Measurements from ENCODE around the gene CHERP. TPM values are rescaled to one million over a fixed set of nuclear protein-coding genes. Genes with fewer than 3 reads are reported as not detected.
"Not testable (repeated sequence)": the region's sequence is repeated elsewhere in the genome, so short reads cannot be mapped to it uniquely, and the experiment has no call there.

CHERP gene
- total RNA-seq, 2 donors from 2014 or later: 4.3 to 8.0 TPM

DNA sequence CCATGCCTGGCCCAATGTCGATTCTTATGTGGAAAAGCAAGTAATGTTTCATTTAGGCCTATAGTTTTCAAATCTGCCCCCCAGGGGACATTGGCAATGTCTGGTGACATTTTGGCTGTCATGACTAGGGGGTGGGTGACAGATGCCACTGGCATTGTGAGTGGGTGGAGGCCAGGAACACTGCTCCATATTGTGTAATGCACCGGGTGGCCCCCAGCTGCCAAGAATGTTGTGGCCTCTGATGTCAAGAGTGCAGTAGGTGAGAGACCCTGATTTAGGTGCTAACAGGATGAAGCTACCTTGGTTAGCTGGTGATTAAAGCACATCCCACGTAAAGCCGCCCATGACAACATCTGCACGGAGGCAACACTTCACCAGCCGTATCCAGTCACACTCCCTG, 35.3 kb downstream of the CHERP start:
- Histone ChIP-seq H3K4me1 (peaks cover 0 to 9% of the 10 kb centered on the region in 2 donors), H3K27ac (no peak overlapping the region), H3K36me3 (peaks cover 22% of the 10 kb centered on the region), H3K4me3 (no peak overlapping the region), H3K27me3 (no peaks in the 10 kb centered on the region), H3K9me3 (no peaks in the 10 kb centered on the region)
- TF ChIP-seq, protein P1, sequence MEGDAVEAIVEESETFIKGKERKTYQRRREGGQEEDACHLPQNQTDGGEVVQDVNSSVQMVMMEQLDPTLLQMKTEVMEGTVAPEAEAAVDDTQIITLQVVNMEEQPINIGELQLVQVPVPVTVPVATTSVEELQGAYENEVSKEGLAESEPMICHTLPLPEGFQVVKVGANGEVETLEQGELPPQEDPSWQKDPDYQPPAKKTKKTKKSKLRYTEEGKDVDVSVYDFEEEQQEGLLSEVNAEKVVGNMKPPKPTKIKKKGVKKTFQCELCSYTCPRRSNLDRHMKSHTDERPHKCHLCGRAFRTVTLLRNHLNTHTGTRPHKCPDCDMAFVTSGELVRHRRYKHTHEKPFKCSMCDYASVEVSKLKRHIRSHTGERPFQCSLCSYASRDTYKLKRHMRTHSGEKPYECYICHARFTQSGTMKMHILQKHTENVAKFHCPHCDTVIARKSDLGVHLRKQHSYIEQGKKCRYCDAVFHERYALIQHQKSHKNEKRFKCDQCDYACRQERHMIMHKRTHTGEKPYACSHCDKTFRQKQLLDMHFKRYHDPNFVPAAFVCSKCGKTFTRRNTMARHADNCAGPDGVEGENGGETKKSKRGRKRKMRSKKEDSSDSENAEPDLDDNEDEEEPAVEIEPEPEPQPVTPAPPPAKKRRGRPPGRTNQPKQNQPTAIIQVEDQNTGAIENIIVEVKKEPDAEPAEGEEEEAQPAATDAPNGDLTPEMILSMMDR (IDR thresholded peaks at IDR 0.05): no peak
- no peak for DNase-seq (ENCODE audit: low spot score)

DNA sequence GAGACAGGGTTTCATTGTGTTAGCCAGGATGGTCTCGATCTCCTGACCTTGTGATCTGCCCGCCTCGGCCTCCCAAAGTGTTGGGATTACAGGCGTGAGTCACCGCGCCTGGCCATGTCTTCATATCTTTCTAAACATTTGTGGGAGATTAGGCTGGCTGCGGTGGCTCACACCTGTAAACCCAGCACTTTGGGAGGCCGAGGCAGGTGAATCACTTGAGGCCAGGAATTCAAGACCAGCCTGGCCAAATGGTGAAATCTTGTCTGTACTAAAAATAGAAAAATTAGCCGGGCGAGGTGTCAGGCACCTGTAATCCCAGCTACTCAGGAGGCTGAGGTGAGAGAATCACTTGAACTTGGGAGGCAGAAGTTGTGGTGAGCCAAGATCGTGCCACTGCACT, 36.1 kb downstream of the CHERP start:
- not testable (repeated sequence) for H3K9me3 ChIP-seq; H3K4me1 ChIP-seq; H3K27me3 ChIP-seq; H3K4me3 ChIP-seq; DNase-seq (ENCODE audit: low spot score); H3K27ac ChIP-seq
- peaks cover 22% of the 10 kb centered on the region for H3K36me3 ChIP-seq

DNA sequence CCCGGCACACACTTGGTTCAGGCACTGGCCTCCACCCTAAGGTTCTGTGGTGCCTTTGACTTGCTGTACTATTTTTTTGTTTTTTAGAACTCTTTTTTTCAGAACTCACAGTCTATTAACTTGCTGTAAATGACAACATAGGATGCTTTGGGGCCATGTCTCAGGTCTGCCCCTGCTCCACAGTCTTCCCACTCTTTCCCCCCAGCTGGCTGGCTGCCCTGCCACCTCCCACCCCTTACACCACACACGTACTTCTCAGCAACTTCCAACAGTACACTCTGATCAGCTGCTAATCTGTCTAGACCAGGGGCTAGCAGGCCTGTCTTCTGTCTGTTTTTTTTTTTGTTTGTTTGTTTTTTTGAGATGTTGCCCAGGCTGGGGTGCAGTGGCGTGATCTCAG, 38.0 kb downstream of the CHERP start:
- Histone ChIP-seq H3K4me1 (no peaks in the 10 kb centered on the region), H3K9me3 (no peaks in the 10 kb centered on the region), H3K4me3 (no peak overlapping the region), H3K36me3 (peaks cover 10% of the 10 kb centered on the region), H3K27me3 (no peaks in the 10 kb centered on the region), H3K27ac (no peak overlapping the region)
- no peak for DNase-seq (ENCODE audit: low spot score)
- TF ChIP-seq, protein P1 (IDR thresholded peaks at IDR 0.05): no peak

DNA sequence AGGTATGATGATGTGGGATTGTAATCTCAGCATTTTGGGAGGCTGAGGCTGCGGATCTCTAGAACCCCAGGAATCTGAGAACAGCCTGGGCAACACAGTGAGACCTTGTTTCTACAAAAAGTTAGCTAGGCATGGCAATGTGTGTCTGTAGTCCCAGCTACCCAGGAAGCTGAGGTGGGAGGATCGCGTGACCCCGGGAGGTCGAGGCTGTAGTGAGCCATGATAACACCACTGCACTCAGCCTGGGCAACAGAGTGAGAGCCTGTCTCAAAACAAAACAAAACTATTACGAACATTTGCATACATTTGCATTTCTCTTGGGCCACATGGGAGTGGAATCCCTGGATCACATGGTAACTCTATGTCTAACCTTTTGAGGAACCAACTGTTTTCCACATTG, 44.4 kb downstream of the CHERP start:
- Histone ChIP-seq H3K4me1 (peaks cover 0 to 11% of the 10 kb centered on the region in 2 donors), H3K27me3 (no peaks in the 10 kb centered on the region), H3K36me3 (no peaks in the 10 kb centered on the region), H3K27ac (no peak overlapping the region), H3K9me3 (no peaks in the 10 kb centered on the region), H3K4me3 (no peak overlapping the region)
- DNase-seq (ENCODE audit: low spot score): no peak
- TF ChIP-seq, protein P1 (IDR thresholded peaks at IDR 0.05): no peak

DNA sequence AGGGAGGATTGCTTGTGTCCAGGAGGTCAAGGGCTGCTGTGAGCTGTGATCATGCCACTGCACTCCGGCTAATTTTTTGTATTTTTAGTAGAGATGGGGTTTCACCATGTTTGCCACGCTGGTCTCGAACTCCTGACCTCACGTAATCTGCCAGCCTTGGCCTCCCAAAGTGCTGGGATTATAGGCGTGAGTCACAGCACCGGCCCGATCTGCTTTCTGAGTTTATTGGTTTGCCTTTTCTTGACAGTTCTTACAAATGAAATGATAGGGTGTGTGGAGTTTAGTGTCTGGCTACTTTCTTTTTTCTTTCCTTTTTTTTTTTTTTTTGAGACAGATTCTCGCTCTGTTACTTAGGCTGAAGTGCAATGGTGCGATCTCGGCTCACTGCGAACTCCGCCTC, 45.2 kb downstream of the CHERP start:
- no peak for DNase-seq (ENCODE audit: low spot score)
- Histone ChIP-seq H3K4me3 (peak overlapping the region; percentile 67 to 74), H3K27ac (peak overlapping the region; percentile 83 to 86), H3K27me3 (no peaks in the 10 kb centered on the region), H3K9me3 (no peaks in the 10 kb centered on the region), H3K4me1 (peaks cover 0 to 11% of the 10 kb centered on the region in 2 donors), H3K36me3 (no peaks in the 10 kb centered on the region)
- TF ChIP-seq, protein P1 (IDR thresholded peaks at IDR 0.05): no peak

DNA sequence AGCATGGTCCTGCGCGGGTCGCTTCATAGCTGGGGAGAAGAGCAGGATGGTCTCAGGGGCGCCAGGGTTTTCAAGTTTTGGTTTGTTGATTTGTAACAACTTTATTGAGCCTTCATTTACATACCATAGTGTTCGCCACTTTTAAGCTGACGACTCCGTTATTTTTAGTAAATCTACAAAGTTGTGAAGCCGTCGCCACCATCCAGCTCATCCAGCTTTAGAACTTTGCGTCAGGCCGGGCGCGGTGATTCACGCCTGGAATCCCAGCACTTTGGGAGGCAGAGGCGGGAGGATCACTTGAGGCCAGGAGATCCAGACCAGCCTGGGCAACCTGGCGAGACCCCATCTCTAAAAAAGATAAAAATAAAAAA, 45.6 kb downstream of the CHERP start:
- TF ChIP-seq, protein P1 (IDR thresholded peaks at IDR 0.05): no peak

More for the DNA sequence above, 45.6 kb downstream of the CHERP start:
- Histone ChIP-seq H3K4me3 (peak overlapping the region; percentile 67 to 74), H3K4me1 (peaks cover 0 to 11% of the 10 kb centered on the region in 2 donors), H3K36me3 (no peaks in the 10 kb centered on the region), H3K27me3 (no peaks in the 10 kb centered on the region), H3K9me3 (no peaks in the 10 kb centered on the region), H3K27ac (peak overlapping the region; percentile 83 to 86)
- peak; percentile 70 for DNase-seq (ENCODE audit: low spot score)
